Parathyroid adenoma (tissue), 2 donors: Measurements from ENCODE around the gene OR9A2.
"Not testable (repeated sequence)": the region's sequence is repeated elsewhere in the genome, so short reads cannot be mapped to it uniquely, and the experiment has no call there.

ENCODE experiments used
- H2AFZ ChIP-seq: fragments of 300-600 bp; sonication (generic); one replicate; pipeline ENCODE4 v1.7.0; 2017; ENCODE audit warnings: antibody characterized with exemption, mild to moderate bottlenecking
- H3K27ac ChIP-seq: fragments of 300-600 bp; sonication (generic); one replicate; pipeline ENCODE4 v1.7.0; 2017
- H3K27me3 ChIP-seq: fragments of 300-600 bp; sonication (generic); one replicate; pipeline ENCODE4 v1.7.0; 2017; ENCODE audit warnings: low read length; ENCODE audit not compliant: control insufficient read depth, insufficient read depth
- H3K36me3 ChIP-seq: fragments of 300-600 bp; sonication (generic); one replicate; pipeline ENCODE4 v1.7.0; 2017; ENCODE audit warnings: low read length; ENCODE audit not compliant: control insufficient read depth, insufficient read depth
- H3K4me1 ChIP-seq: fragments of 300-600 bp; sonication (generic); one replicate; pipeline ENCODE4 v1.7.0; 2017; ENCODE audit warnings: control low read depth
- H3K4me2 ChIP-seq: fragments of 300-600 bp; sonication (generic); one replicate; pipeline ENCODE4 v1.7.0; 2017; ENCODE audit warnings: low read length
- H3K4me3 ChIP-seq: fragments of 300-600 bp; sonication (generic); one replicate; pipeline ENCODE4 v1.7.0; 2017; ENCODE audit warnings: low read depth, low read length
- H3K79me2 ChIP-seq: fragments of 300-600 bp; sonication (generic); one replicate; pipeline ENCODE4 v1.7.0; 2017; ENCODE audit warnings: control low read depth
- H3K9ac ChIP-seq: fragments of 300-600 bp; sonication (generic); one replicate; pipeline ENCODE4 v1.7.0; 2017; ENCODE audit warnings: mild to moderate bottlenecking
- H3K9me3 ChIP-seq: fragments of 300-600 bp; sonication (generic); one replicate; pipeline ENCODE4 v1.7.0; 2017; ENCODE audit warnings: low read length; ENCODE audit not compliant: control insufficient read depth
- CTCF ChIP-seq: fragments of 300-600 bp; sonication (generic); IDR thresholded peaks from one replicate; pipeline ENCODE4 v1.7.0; 2017; ENCODE audit warnings: antibody characterized with exemption, mild to moderate bottlenecking
- donor health status: primary hyperparathyroidism.

The OR9A2 gene

DNA sequence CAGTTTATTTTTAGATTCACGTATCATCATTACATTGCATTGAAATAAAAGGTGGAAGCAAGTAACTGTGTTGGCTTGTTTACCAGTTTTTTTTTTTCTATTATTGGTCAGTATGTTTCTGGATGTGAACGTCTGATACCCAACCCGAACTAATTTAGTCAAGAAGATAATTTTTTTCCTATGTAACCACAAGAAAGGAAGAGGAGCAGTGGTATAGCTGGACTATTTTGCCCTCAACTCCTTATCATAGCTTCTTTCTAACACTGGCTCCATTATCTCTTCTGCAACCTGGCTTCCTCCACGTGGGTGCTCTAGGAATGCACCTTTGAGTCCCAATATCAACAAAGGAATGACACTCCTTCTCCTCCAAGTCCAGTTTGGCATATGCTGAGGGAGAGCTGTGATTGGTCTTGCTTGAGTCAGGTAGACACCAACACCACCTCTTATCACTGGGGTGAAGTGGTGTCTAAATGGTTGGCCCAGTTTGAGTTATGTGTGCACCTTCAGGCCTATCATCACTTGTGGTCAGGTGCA lies 29.4 kb downstream of the OR9A2 start:
- Histone ChIP-seq H3K4me3 (no peak overlapping the region), H3K4me1 (no peaks in the 10 kb centered on the region), H3K27me3 (no peaks in the 10 kb centered on the region), H2AFZ (no peak overlapping the region), H3K79me2 (no peaks in the 10 kb centered on the region), H3K36me3 (no peaks in the 10 kb centered on the region), H3K4me2 (no peak overlapping the region), H3K9ac (no peak overlapping the region), H3K9me3 (no peaks in the 10 kb centered on the region), H3K27ac (no peak overlapping the region)
- TF ChIP-seq CTCF = no peak

GRCh38 chr7:142992427-142992826 lies 34.5 kb downstream of the OR9A2 start:
- Histone ChIP-seq H3K36me3 (no peaks in the 10 kb centered on the region), H3K9me3 (no peaks in the 10 kb centered on the region), H3K27ac (no peak overlapping the region), H3K4me2 (no peak overlapping the region), H3K9ac (no peak overlapping the region), H3K4me3 (no peak overlapping the region), H3K4me1 (no peaks in the 10 kb centered on the region), H3K79me2 (no peaks in the 10 kb centered on the region), H3K27me3 (no peaks in the 10 kb centered on the region), H2AFZ (no peak overlapping the region)
- TF ChIP-seq CTCF = no peak

- H3K27ac ChIP-seq = no peak overlapping the region
- no peak overlapping the region for H3K9ac ChIP-seq
- no peak for TF ChIP-seq CTCF
- no peaks in the 10 kb centered on the region for H3K36me3 ChIP-seq
- H3K79me2 ChIP-seq = no peaks in the 10 kb centered on the region
- H3K4me2 ChIP-seq = no peak overlapping the region
- H3K27me3 ChIP-seq = no peaks in the 10 kb centered on the region
- H3K4me1 ChIP-seq = no peaks in the 10 kb centered on the region
- no peak overlapping the region for H3K4me3 ChIP-seq
- no peak overlapping the region for H2AFZ ChIP-seq
- no peaks in the 10 kb centered on the region for H3K9me3 ChIP-seq
These were observed 42.6 kb downstream of the OR9A2 start for GRCh38 chr7:142984297-142984696.

DNA sequence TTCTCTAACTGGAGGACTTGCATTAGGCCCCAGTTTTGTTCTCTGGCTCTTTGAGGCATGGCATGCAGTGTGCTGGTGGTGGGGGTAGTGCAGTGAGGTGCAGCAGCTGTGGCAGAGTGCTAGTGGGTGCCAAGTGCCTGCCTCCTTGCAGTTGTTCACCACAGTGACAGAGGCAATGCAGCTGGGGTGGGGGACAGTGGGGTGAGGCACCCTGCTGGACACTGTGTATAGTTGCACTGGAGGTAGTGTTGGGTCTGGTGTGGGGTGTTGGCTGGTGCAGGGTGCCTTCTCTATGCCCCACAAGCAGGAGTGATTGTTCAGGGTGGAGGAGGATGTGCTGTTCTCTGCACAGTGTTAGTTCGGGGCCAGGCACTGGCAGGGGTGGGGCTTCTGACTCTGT lies 43.1 kb downstream of the OR9A2 start:
- Histone ChIP-seq H3K9ac (no peak overlapping the region), H3K4me3 (no peak overlapping the region), H3K4me2 (no peak overlapping the region), H3K9me3 (no peaks in the 10 kb centered on the region), H3K27ac (no peak overlapping the region), H3K27me3 (no peaks in the 10 kb centered on the region), H3K36me3 (no peaks in the 10 kb centered on the region), H3K79me2 (no peaks in the 10 kb centered on the region), H3K4me1 (no peaks in the 10 kb centered on the region), H2AFZ (no peak overlapping the region)
- no peak for TF ChIP-seq CTCF

- not testable (repeated sequence) for H3K27me3 ChIP-seq, H3K9me3 ChIP-seq, H3K4me3 ChIP-seq, H2AFZ ChIP-seq, H3K27ac ChIP-seq, H3K9ac ChIP-seq, H3K79me2 ChIP-seq, H3K36me3 ChIP-seq, H3K4me1 ChIP-seq, H3K4me2 ChIP-seq
These were observed 48.5 kb downstream of the OR9A2 start for GRCh38 chr7:142978402-142978801.
